SK-N-MC (cell line): ENCODE data around the gene DSCAM.

Source experiments
- DNase-seq: peaks from one replicate; pipeline ENCODE4 v3.0.0-alpha.2; 2011; ENCODE audit warnings: low read depth, low spot score
- H3K27ac ChIP-seq: fragments of 200-600 bp; sonication (generic); 2 replicates; pipeline ENCODE4 v1.5.1; 2016; ENCODE audit warnings: mixed run types
- H3K36me3 ChIP-seq: fragments of 200-600 bp; sonication (generic); 2 replicates; pipeline ENCODE4 v1.6.1; 2017; ENCODE audit warnings: antibody characterized with exemption, low read length, mixed read lengths; ENCODE audit not compliant: insufficient read depth
- H3K4me3 ChIP-seq: fragments of 200-600 bp; sonication (generic); 2 replicates; pipeline ENCODE4 v1.5.1; 2016
- H3K9ac ChIP-seq: fragments of 200-600 bp; sonication (generic); 2 replicates; pipeline ENCODE4 v1.8.0; 2017; ENCODE audit warnings: mixed run types, mixed read lengths; ENCODE audit not compliant: insufficient read length
- H3K9me3 ChIP-seq: fragments of 200-600 bp; sonication (generic); 2 replicates; pipeline ENCODE4 v1.6.1; 2017; ENCODE audit warnings: low read depth, mild to moderate bottlenecking, antibody characterized with exemption, low read length, moderate library complexity, mixed read lengths
- EZH2 ChIP-seq: fragments of 200-600 bp; sonication (generic); IDR thresholded peaks from one replicate; pipeline ENCODE4 v1.6.1; 2017; ENCODE audit warnings: antibody characterized with exemption
- FOXP2 ChIP-seq: optimal IDR thresholded peaks from 2 replicates; pipeline ENCODE3; 2011; ENCODE audit warnings: mild to moderate bottlenecking, moderate library complexity; ENCODE audit not compliant: insufficient read depth; ENCODE audit errors: extremely low read length, control extremely low read depth
- POLR2AphosphoS5 ChIP-seq: IDR thresholded peaks from 2 replicates; pipeline ENCODE4 v1.6.1; 2012; ENCODE audit warnings: mild to moderate bottlenecking, low read depth, low read length, borderline replicate concordance

The DSCAM gene

GRCh38 chr21:40668555-40669275 is 178.2 kb downstream of the DSCAM start:
- Histone ChIP-seq H3K9ac (no peak overlapping the region), H3K27ac (no peak overlapping the region), H3K36me3 (no peaks in the 10 kb centered on the region), H3K4me3 (no peak overlapping the region), H3K9me3 (no peaks in the 10 kb centered on the region)
- DNase-seq, result no peak
- TF ChIP-seq FOXP2, result no peak

GRCh38 chr21:40667967-40668366 is 179.0 kb downstream of the DSCAM start:
- H3K9me3 ChIP-seq, result no peaks in the 10 kb centered on the region
- no peak for DNase-seq
- H3K4me3 ChIP-seq, result no peak overlapping the region
- no peaks in the 10 kb centered on the region for H3K36me3 ChIP-seq
- H3K27ac ChIP-seq, result no peak overlapping the region
- TF ChIP-seq FOXP2 (no peak), POLR2AphosphoS5 (no peak), EZH2 (no peak)
- no peak overlapping the region for H3K9ac ChIP-seq

- H3K4me3 ChIP-seq, result no peak overlapping the region
- H3K27ac ChIP-seq, result no peak overlapping the region
- H3K36me3 ChIP-seq, result no peaks in the 10 kb centered on the region
- no peaks in the 10 kb centered on the region for H3K9me3 ChIP-seq
- TF ChIP-seq FOXP2 (no peak), POLR2AphosphoS5 (no peak), EZH2 (no peak)
- H3K9ac ChIP-seq, result no peak overlapping the region
- DNase-seq, result no peak
These were observed 184.1 kb downstream of the DSCAM start for GRCh38 chr21:40662889-40663288.

- Histone ChIP-seq H3K9ac (no peak overlapping the region), H3K36me3 (no peaks in the 10 kb centered on the region), H3K9me3 (no peaks in the 10 kb centered on the region), H3K27ac (no peak overlapping the region), H3K4me3 (no peak overlapping the region)
- DNase-seq, result no peak
- no peak for TF ChIP-seq FOXP2
- no peak for TF ChIP-seq POLR2AphosphoS5
- no peak for TF ChIP-seq EZH2
These were observed 186.5 kb downstream of the DSCAM start for GRCh38 chr21:40660461-40660860.

- Histone ChIP-seq H3K27ac (no peak overlapping the region), H3K9me3 (no peaks in the 10 kb centered on the region), H3K9ac (no peak overlapping the region), H3K4me3 (no peak overlapping the region), H3K36me3 (no peaks in the 10 kb centered on the region)
- DNase-seq, result peak; percentile 5
- TF ChIP-seq POLR2AphosphoS5 (no peak), EZH2 (no peak), FOXP2 (no peak)
These were observed 188.6 kb downstream of the DSCAM start for GRCh38 chr21:40658311-40658710.

- no peak for DNase-seq
- Histone ChIP-seq H3K9ac (no peak overlapping the region), H3K36me3 (no peaks in the 10 kb centered on the region), H3K9me3 (no peaks in the 10 kb centered on the region), H3K4me3 (no peak overlapping the region), H3K27ac (no peak overlapping the region)
- TF ChIP-seq POLR2AphosphoS5 (no peak), FOXP2 (no peak), EZH2 (no peak)
These were observed 194.5 kb downstream of the DSCAM start for GRCh38 chr21:40652436-40652835.

- Histone ChIP-seq H3K9me3 (no peaks in the 10 kb centered on the region), H3K4me3 (no peak overlapping the region), H3K36me3 (no peaks in the 10 kb centered on the region), H3K27ac (no peak overlapping the region), H3K9ac (no peak overlapping the region)
- no peak for DNase-seq
- TF ChIP-seq EZH2 (no peak), FOXP2 (no peak), POLR2AphosphoS5 (no peak)
These were observed 199.3 kb downstream of the DSCAM start for GRCh38 chr21:40647706-40648105.

GRCh38 chr21:40646651-40647050 is 200.3 kb downstream of the DSCAM start:
- TF ChIP-seq FOXP2 (no peak), EZH2 (no peak), POLR2AphosphoS5 (no peak)
- Histone ChIP-seq H3K4me3 (no peak overlapping the region), H3K9me3 (no peaks in the 10 kb centered on the region)

GRCh38 chr21:40641042-40641441 is 205.9 kb downstream of the DSCAM start:
- Histone ChIP-seq H3K27ac (no peak overlapping the region), H3K9me3 (no peaks in the 10 kb centered on the region), H3K9ac (no peak overlapping the region), H3K36me3 (no peaks in the 10 kb centered on the region), H3K4me3 (no peak overlapping the region)
- TF ChIP-seq FOXP2 (no peak), POLR2AphosphoS5 (no peak), EZH2 (no peak)
- no peak for DNase-seq

More at GRCh38 chr21:40646651-40647050, 200.3 kb downstream of the DSCAM start:
- H3K27ac ChIP-seq, result no peak overlapping the region
- DNase-seq, result no peak
- no peak overlapping the region for H3K9ac ChIP-seq
- no peaks in the 10 kb centered on the region for H3K36me3 ChIP-seq

GRCh38 chr21:40640266-40640789 is 206.6 kb downstream of the DSCAM start:
- no peak for TF ChIP-seq FOXP2
- TF ChIP-seq EZH2, result no peak
- no peak for TF ChIP-seq POLR2AphosphoS5
- Histone ChIP-seq H3K9me3 (no peaks in the 10 kb centered on the region), H3K9ac (no peak overlapping the region), H3K27ac (no peak overlapping the region), H3K4me3 (no peak overlapping the region), H3K36me3 (no peaks in the 10 kb centered on the region)
- DNase-seq, result no peak
